Activated naive CD4-positive, alpha-beta T cell treated with Interleukin-2 at 50 U/mL for 16 hours (primary cell): ENCODE results near the gene LPP.

Source experiments
- DNase-seq: peaks from one replicate; pipeline ENCODE4 v3.0.0-alpha.2; 2020

The LPP gene

DNA sequence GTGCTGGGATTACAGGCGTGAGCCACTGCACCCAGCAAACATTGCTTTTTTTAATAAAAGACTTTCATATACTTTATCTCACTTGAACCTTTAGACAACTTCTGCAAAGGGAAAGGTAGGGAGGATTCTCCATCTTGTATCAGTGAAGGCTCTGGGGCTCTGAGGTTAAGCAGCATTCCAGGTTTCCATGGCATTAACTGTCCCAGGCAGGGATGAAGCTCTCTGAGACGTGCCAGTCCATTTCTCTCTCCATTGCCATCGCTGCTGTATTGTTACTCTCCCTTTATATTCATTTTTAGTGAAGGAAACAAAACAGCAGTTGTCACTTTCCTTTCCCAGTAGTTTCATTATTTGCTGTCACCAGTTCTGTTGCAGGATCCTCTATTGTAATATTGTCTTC is 342.4 kb downstream of the LPP start:
- no peak for DNase-seq

DNA sequence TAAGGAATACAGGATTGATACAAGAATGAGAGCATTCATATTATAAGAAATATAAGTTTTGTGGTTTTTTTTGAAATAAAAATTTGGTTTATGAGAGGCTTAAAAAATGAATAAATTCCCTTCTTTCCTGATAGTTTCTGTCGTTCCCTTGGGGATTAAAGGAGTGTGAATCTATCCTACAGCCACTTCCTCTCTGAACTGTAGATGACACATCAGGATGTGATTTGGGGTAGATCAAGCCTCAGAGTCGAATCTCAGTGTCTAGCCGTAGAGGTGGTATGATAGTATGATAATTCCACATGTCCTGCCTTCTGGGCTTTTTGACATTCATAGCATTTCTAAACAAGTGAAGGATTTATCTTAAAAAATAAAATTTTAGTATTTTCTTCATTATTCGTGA is 343.1 kb downstream of the LPP start:
- DNase-seq: no peak

DNA sequence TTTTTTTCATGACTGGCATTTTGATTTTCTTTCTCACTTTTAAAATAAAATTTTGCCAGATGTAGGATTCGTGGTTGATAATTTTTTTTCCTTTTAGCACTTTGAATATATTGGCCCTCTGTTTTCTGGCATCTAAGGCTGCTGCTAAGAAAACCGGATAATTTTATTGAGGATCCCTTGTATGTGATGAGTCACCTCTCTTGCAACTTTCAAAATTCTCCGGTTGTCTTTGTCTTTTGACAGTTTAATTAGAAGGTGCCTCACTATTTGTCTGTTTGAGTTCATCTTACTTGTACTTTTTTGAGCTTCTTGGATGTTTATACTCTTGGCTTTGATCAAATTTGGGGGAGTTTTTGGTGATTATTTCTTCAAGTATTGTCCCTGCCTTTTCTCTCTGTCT is 349.7 kb downstream of the LPP start:
- DNase-seq: no peak

DNA sequence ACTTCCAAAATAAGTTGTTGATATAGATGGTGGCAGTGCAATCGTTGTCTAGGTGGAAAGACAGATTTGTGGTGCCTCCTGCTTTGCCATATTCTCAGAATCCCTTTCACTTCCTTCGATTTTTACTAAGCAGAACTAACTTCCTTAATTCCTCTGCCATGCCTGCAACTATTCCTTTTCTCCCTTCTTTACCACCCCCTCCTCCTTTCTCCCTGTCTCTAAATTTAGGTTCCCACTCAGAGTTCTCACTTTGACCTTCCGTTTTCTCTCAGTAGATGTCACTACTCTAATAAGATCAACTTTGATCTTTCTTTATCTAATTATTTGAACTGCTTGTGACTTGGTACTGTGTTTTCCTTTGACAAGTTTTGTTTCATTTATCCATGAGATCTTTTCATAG is 351.2 kb downstream of the LPP start:
- no peak for DNase-seq

DNA sequence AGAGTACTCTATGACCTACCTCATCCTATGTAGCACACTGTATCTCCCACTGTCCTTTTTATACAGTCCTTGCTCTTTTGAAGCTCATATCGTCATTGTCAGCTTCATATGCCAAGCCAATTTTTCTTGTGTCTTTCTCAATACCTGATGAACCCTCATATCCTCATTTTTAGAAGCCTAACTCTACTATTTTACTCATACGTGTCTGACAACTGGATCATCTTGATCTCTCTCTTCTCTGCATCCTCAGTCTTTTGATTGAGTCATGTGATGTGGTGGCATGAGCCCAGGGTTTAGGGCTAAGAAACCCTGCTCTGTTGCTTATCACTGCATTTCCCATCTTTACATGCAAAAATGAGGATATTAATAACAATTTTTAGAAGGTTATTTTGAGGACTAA is 352.0 kb downstream of the LPP start:
- DNase-seq: no peak

DNA sequence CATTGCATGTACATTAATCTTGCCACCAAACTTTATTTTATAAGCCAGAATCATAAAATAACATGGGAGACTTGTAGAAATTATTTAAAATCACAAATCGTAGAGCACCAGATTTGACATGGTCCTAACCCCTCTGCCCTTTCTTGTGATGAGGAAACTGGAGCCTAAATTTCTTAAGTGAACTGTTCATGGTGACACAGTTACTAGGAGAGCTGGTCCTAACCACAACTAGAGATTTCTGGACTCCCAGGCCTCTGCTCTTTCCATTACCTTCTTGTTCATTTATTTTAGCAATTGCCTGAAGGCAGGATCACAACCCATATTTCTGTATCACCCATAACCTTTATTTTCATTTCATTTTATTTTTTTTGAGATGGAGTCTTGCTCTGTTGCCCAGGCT is 352.5 kb downstream of the LPP start:
- no peak for DNase-seq

DNA sequence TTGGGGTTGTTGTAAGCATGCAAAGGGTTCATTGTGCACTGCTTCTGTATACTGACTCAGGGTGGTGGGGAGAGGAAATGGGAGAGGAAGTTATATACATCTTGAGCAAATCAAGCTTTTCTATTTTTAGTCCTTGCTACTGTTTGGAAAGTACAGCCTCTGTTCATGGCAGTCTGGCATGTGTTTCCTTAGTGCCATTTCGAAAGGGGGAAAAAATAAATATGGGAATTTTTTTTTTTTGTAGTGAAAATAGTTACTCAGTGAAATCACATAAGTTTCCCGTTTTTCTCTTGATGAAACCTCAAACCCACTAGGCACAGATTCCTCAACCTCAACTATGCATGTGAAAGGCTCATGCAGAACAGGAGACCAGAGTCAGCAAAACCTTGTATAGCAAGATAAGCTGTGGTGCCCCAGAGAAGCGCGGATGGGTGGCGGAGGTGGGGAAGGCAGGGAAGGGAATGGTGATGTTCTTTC is 353.3 kb downstream of the LPP start:
- no peak for DNase-seq

DNA sequence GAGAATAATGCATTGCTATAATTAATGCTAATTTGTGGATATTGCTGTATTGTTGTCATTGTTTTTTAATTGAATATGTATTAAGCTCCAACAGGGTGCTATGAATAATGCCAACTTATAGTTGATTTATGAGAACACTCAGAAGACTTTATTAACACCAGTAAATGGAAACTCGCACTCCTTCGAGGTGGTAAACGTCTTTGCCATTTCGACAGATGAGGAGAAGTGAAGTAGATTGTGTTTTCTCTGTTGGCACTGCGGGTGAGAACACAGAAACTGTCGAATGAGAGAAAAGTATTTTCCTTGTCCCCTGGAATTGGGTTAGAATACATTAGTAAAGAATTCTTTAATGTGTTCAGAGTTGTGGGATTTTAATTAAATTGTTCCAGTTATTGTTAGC is 354.5 kb downstream of the LPP start:
- DNase-seq: no peak

DNA sequence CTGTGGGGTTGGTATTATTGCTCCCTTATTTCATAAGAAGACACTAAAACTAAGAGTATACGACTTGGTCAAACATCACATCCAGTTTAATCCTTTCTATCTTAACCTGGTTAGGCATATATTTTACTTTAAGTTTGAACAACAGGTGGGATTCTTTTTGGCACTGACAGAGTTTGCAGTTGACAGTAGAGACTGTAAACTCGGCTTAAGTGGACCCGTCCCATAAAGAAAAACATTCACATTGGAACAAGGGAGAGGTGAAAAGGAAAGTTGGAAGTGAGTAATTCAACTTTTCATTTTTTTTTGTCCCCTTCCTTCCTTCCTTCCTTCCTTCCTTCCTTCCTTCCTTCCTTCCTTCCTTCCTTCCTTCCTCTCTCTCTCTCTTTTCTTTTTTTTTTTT is 355.4 kb downstream of the LPP start:
- no peak for DNase-seq

DNA sequence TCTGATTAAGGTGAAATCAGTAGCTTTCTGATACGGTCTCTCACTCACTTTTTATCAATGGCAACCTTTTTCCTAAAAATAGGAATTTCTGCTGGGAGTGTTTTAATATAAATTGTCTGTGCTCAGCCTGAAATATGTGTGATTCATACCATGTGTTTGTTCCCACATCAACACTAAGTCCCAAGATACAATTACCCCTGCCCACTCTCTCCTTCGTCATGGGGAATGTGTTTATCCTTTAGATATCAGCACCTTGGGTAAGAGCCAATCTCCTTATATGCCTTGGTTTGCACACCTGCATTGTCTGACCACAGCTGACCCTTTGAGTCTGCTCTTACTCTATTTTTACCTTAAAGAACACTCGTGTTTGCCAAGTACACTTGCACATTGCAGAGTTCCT is 356.4 kb downstream of the LPP start:
- no peak for DNase-seq

DNA sequence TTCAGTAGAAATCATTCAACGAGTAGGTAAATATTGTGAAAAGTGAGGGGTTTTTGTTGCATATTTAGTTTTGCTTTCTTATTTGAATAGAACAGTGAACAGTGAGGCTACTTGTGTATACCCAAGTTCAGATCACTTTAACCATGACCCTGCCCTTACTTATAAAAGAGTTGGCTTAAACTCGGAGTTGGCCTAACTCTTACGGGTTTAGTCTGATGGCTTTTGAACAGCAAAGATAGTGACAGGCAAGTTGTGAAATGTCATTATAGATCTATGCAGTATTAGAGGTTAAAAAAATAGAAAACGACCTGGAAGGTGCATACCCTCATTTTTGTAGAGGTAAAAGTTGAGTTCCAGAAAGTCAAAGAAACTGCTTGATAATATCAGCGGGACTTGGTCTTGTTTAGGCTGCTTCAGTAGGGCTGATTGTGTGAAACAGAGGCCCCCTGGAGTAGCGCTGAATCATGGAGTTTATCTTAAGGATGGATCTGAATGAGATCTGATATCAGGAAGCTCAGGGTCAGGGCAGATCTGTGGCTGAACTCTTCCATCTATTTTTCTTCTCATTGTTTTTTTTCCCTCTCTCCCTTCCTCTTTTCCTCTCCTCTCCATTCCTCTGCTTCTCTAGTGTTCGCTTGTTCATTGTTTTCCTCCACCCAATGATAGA is 359.8 kb downstream of the LPP start:
- DNase-seq: no peak

DNA sequence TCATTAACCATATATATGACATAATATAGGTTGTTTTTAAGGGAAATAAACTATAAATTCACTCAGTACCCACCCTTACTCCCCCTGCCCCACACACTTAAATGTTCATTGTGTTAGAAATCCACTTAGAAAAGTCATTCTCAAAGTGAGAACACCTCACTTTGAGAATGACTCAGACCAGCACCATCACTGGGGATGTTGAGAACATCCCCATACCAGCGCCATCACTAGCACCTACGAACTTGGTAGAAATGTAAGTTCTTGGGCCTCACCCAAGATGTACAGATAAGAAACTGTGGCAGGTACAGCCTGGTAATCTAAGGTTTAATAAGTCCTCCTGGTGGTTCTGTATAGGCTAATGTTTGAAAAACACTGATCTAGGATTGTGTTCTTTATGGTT is 362.6 kb downstream of the LPP start:
- no peak for DNase-seq

DNA sequence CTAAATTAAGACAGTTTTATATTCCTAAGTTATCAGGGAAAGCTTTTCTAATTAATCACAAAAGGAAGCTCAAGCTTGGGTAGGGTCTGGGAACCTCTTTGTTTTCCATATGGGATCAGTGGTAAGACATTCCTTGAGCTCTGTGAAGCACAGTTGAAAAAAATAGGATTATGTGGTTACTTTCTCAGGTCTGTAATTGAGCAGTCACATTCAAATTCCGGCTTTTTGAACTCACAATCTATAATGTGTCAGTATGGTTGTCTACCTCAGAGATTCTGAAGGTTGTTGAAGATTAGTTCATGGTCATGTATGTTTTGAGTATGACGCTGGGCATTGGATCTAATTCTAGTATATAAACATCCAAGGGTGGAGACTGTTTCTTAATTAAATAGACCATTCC is 364.5 kb downstream of the LPP start:
- no peak for DNase-seq

DNA sequence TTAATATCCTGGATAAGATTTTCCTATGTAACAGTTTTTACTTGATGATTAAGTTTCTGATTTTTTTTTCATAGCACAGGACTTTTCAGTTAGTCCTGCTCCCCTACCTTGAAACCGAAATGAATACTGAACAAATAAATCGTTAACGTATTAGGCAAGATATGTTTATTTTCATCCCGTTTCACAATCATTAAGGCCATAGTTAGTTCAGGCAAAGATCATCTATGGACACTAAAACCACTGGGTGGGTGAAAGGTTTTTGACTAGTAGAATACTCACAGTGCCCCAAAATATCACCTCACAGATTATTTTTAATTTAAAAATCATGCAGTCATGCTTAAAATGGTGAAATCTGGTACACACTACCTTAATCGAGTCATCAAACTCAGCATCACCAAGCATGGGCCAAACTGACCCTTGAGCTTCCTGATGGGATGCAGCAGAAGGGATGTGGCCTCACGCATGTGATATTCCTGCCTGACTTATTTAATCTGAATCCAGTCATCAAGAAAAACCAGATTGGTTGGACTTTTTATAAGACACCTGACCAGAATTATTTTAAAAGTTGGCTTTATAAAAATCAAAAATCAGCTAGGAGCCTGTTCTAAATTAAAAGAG is 365.0 kb downstream of the LPP start:
- no peak for DNase-seq

DNA sequence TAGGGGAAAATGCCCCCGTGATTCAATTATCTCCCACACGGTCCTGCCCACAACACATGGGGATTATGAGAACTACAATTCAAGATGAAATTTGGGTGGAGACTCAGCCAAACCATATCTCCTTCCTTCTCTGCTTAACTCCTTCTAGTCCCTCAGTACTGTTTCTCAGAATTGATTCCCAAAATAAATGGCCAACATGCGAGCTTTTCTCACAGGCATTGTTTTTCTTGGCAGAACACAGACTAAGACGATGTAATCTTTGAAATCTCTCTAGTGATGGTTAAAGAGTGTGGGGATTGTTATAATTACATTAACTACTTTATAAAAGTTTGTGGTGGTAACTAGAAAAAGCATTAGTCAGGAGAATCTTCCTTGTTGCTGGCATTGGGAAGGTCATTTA is 366.5 kb downstream of the LPP start:
- no peak for DNase-seq

DNA sequence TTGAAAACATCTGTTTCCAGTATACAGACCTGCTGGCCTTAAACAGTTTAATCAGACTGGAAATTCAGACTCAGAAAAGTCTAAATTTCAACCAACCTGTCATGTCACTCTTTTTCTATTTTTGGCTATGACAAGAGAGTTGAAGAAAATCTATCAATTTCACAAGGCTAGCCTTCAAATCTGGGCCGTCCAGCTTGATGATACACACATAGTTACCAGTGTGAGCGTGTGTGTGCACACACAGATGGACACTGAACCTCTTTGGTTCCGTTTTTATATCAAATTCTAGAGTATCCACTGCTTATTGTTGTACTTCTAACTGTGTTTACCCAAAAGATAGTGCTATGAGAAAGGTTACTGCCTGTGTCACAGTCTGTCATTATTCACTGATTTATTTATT is 368.2 kb downstream of the LPP start:
- no peak for DNase-seq

DNA sequence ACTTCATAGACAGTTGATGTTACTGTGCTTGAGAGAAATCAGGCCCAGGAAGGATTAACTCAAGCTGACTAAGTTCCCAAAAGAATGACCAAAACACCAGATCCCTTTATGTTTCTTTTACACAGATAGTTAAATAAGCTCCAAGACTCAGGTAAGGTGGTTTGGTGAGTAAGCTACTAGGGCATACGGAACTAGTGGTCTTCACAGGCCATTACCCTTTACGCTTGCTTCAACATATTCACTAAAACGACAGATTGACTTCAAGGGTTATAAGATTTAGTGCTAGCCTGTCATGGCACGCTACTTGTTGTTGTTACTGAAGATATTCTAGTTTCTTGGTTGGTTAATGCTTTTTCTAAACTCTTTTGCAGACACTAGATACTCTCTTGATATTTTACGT is 369.3 kb downstream of the LPP start:
- DNase-seq: no peak

DNA sequence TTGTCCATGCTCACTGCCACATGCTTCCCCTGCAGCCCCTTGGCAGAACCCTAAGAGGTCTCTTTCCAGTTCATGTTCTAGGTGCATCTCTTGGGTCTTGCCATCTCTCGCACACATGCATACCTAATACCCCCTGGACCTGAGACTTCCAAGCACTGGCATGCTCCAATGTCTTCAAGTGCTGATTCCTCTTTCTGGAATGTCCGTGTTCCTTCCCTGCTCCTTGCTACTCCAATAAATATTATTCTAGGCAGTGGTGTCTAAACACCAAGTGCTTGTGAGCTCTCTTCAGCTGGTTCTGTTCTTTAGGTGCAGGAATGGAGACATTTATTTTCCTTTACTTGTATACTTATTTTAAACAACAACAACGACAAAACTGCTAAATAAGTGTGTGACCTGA is 370.1 kb downstream of the LPP start:
- no peak for DNase-seq

DNA sequence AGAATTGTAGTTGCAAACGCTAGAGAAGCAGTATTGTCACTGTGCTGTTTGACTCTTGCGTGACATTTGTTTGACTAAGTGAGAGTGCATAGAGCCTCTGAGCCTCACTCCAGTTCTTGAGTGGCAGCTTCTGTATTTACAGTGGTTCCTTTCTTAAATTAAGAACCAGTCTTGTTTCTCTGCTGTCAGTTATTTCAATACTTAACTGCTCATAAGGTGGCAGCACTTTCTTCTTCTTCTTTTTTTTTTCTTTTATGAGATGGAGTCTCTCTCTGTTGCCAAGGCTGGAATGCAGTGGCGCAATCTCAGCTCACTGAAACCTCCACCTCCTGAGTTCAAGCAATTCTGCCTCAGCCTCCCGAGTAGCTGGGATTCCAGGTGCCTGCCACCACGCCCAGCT is 372.1 kb downstream of the LPP start:
- no peak for DNase-seq

DNA sequence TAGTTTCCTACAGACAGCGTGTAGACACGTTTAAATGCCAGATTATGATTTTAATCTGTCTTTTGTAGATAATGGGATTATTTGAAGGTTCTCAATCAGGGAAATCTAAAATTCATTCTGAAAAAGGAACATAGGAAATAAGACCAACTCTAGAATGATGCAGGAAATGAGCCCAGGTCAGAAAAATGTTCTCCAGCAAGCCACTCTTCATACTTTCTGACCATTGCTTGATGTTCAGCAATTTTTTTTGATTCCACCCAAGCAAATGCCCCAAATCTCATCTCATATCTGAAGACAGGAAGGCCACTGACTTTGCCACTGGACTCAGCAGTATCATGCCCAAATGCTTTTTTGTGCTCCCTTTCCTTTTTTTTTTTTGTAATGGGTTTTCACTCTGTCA is 373.4 kb downstream of the LPP start:
- no peak for DNase-seq

DNA sequence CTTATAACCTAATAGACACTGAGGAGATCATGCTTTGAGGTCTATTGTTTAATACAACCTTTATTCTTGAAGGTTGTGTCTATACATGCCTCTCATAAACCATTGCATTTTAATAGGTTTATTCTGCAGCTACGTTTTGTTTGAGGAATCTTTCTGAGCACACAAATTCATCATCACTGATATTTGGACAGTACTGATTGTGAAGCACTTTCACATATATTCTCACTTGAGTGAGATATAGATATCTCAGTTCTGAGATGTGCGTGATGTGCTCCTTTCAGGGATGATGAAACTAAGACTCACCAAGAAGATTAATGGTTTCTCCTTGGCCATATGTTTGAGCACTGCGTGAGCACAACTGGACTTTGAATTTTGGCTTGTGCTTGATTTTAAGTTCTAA is 374.4 kb downstream of the LPP start:
- DNase-seq: no peak

DNA sequence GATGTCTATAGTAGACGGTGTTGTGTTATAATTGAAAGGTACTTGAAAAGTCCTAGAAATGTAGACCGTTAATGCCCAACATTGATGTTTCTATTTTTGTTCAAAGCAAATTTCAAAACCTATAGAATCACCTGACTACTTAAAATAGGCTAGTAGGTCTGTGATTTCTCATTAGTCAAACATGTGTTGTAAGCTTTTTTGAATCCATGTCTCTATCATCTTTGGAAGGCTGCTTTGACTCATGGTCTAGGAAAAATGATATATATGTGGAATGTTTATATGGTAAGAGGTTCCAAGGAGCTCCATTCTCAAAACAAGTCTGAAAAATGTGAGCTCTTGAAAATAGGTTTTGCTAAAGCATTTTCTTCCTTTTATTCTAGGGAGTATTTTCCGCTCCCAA is 375.3 kb downstream of the LPP start:
- DNase-seq: no peak

DNA sequence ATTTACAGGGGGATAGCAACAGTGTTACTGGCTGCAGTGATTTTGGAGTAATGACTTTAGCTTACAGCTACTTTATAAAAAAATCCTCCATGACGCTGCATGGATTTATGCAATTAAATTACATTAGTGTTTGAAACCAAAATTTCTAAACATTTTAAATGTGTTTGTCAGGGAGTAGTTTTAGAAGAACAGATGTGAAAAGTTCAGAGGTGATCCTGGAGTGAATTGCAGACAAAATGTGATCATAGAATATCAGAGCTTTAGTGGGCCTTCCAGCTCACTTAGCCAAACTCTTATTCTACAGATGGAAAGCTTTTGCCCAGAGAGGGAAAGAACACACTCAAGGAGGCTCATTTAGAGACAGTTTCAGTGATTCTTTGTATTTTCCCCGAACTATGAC is 376.3 kb downstream of the LPP start:
- no peak for DNase-seq

DNA sequence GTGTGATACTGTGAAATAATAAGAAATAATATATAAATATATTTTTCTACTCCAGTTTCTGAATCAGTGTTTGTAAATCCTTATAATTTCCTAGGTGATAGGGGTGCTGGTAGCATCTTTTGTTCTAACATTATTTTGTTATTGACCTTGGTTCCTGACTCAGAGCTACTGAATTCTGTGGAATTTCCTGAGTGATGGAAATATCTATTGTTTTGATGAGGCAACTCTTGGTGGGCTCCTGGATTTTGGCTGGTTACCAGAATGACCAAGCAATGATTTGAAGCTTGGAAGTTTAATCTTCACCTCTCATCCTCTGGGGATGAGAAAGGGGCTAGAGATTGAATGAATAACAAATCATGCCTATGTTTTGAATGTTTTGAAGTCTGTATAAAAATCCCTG is 377.3 kb downstream of the LPP start:
- DNase-seq: no peak

DNA sequence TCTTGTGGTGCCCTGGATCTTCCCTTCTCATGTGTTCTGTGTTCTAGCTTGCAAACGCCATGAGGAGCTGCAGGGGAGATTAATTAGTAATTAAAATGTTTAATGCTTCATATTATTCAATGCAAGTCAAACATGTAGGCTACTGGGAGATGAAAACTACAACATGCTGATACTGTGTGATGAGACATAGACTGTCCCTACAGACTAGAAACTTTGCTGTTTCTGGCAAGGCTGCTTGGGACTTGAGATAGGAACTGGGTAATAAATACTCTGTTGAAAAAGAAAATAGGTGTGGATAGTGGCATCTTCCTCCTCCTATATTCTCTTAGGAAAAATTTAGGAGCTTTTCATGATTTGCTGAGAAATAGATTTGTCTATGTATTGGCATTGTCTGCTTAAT is 379.2 kb downstream of the LPP start:
- DNase-seq: no peak
